Neural progenitor cell (in vitro differentiated cells): Measurements from ENCODE around the gene MYL11. TPM values are rescaled to one million over a fixed set of nuclear protein-coding genes. Genes with fewer than 3 reads are reported as not detected.

Experiments
- DNase-seq: peaks from one replicate; pipeline ENCODE4 v3.0.0-alpha.2; 2016; ENCODE audit warnings: low spot score
- H2AFZ ChIP-seq: fragments of 200-600 bp; sonication (generic); replicated peaks from 2 replicates; pipeline ENCODE4 v1.6.1; 2016; ENCODE audit warnings: antibody characterized with exemption
- H3F3A ChIP-seq: fragments of 200-600 bp; sonication (generic); 2 replicates; pipeline ENCODE4 v1.6.1; 2016; ENCODE audit warnings: antibody characterized with exemption, low read depth
- H3K27ac ChIP-seq: fragments of 200-600 bp; sonication (generic); 2 replicates; pipeline ENCODE4 v1.5.1; 2016; ENCODE audit warnings: mild to moderate bottlenecking
- H3K27me3 ChIP-seq: fragments of 200-600 bp; sonication (generic); 2 replicates; pipeline ENCODE4 v1.6.1; 2016; ENCODE audit warnings: mild to moderate bottlenecking, moderate library complexity
- H3K36me3 ChIP-seq: fragments of 200-600 bp; sonication (generic); 2 replicates; pipeline ENCODE4 v1.5.1; 2016
- H3K4me1 ChIP-seq: fragments of 200-600 bp; sonication (generic); 2 replicates; pipeline ENCODE4 v1.6.1; 2016; ENCODE audit warnings: mixed run types
- H3K4me2 ChIP-seq: fragments of 200-600 bp; sonication (generic); 2 replicates; pipeline ENCODE4 v1.6.1; 2016
- H3K4me3 ChIP-seq: fragments of 200-600 bp; sonication (generic); 2 replicates; pipeline ENCODE4 v1.5.1; 2016
- H3K79me2 ChIP-seq: fragments of 200-600 bp; sonication (generic); 2 replicates; pipeline ENCODE4 v1.6.1; 2016; ENCODE audit warnings: low read depth
- H3K9ac ChIP-seq: fragments of 200-600 bp; sonication (generic); 2 replicates; pipeline ENCODE4 v1.6.1; 2016
- H3K9me3 ChIP-seq: fragments of 200-600 bp; sonication (generic); 2 replicates; pipeline ENCODE4 v1.5.1; 2016; ENCODE audit warnings: low read depth
- H4K20me1 ChIP-seq: fragments of 200-600 bp; sonication (generic); 2 replicates; pipeline ENCODE4 v1.6.1; 2016; ENCODE audit warnings: low read depth
- H3K27ac Mint-ChIP-seq: 3 replicates; pipeline ENCODE4 v1.8.0; 2021; ENCODE audit warnings: mixed read lengths
- H3K27me3 Mint-ChIP-seq: 2 replicates; pipeline ENCODE4 v1.8.0; 2022; ENCODE audit warnings: low read depth, mild to moderate bottlenecking, inconsistent platforms, moderate library complexity, mixed read lengths; ENCODE audit not compliant: insufficient read depth
- H3K36me3 Mint-ChIP-seq: 3 replicates; pipeline ENCODE4 v1.8.0; 2021; ENCODE audit warnings: mixed read lengths
- H3K4me1 Mint-ChIP-seq: 3 replicates; pipeline ENCODE4 v1.8.0; 2021; ENCODE audit warnings: mixed read lengths
- H3K4me3 Mint-ChIP-seq: 3 replicates; pipeline ENCODE4 v1.8.0; 2021; ENCODE audit warnings: mild to moderate bottlenecking, moderate library complexity, mixed read lengths
- H3K9me3 Mint-ChIP-seq: 3 replicates; pipeline ENCODE4 v1.8.0; 2020; ENCODE audit warnings: mixed read lengths
- EZH2 ChIP-seq: fragments of 200-600 bp; sonication (generic); IDR thresholded peaks from 2 replicates; pipeline ENCODE4 v1.6.1; 2017; ENCODE audit warnings: antibody characterized with exemption, mild to moderate bottlenecking, moderate library complexity
- EZH2phosphoT487 ChIP-seq: fragments of 200-600 bp; sonication (generic); IDR thresholded peaks from 2 replicates; pipeline ENCODE4 v1.6.1; 2017; ENCODE audit warnings: antibody characterized with exemption
- total RNA-seq: library from RNA; depleted of rRNA; stranded (reverse); fragments of >200 nt; gene quantifications from 2 replicates; pipeline ENCODE4 v1.2.3, GENCODE V29; 2015; ENCODE audit warnings: low replicate concordance
- TF ChIP-seq, protein P1 (sequence below): fragments of 200-600 bp; sonication (generic); IDR thresholded peaks from 2 replicates; pipeline ENCODE4 v1.5.1; 2017; ENCODE audit warnings: antibody characterized with exemption, mild to moderate bottlenecking

MYL11 gene
- total RNA-seq, 1 donor from 2014 or later = 4.1 TPM

DNA sequence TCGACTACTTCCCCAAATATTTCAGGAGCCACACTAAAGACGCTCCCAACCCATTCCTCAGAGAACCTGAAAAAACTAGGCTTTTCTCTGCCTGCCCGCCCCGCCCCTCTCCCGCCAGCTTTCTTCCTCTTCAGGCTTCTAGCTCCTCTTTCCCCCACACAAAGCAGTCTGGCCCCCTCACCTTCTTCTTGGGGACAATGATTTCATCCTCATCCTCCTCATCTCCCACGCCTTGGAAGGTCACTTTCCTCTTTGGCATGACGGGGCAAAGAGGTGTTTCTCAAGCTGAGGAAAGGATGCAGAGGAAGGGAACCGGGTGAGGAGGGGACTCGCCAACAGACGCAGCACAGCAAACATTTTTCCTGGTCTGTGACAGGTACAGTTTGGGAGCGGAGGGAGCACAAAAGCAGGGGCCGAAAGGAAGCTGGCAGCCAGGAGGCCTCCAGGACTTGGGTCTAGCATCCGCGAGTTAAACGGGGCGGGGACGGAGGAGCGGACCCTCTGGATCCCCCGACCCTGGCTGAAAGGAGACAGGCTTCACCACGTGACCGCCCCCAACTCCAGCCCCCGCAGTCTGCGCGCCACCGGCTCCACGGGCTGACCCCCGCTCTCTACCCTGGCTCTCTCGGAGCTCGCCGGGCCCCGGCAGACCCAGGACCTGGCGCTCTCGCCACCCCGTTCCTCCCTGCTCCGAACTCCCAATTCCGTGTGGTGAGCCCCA lies 20.0 kb upstream of the MYL11 start:
- peaks cover 7% of the 10 kb centered on the region for H3K27me3 Mint-ChIP-seq
- H3K36me3 ChIP-seq = no peaks in the 10 kb centered on the region
- peaks cover 6% of the 10 kb centered on the region for H3K4me1 ChIP-seq

DNA sequence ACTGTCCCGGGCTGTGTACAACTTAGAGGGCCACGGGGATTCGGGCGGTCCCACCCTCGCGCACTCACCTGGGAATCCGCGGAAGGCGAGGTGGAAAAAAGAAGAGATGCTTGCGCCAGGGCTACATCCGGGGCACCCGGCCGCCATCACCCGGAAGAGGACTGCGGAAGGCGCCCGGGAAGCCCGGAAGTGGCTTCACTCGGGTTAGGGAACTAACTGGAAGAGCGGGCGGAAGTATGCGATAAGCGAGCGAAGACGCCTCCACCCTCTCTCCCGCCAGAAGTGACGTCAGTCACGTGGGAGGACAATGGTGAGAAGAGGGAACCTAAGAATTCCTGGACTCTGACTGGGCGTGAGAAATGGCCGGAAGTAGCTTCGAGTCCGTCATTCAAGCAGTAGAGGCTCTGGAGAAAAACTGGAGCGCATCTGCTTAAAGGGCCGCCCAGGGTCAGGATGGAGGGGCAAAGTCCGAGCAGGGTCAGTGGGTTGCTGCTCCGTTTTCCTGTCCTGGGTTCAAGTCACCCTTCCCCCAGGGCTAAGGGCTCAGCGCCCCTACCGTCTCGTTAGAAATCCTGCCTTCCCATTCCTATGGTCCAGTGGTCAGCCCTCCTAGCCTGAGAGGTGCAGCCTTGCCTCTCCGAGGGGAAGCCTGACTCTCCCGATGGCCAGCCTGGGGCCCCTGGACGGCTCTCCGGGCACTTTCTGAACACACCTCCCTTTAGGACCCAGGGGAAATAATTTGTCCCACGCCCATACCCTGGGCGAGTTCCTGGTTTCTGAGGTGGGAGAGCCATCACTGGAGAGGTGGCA lies 19.3 kb upstream of the MYL11 start, which contains the start of gene CD2BP2:
TSS of gene CD2BP2 (minus strand) at position 165 of the 810 bp plus-strand sequence. CDS start 627 bp downstream, outside the sequence.
- peaks cover 23% of the 10 kb centered on the region for H3K4me1 Mint-ChIP-seq
- peaks cover 6% of the 10 kb centered on the region for H3K4me1 ChIP-seq
- H3F3A ChIP-seq = peaks cover 9% of the 10 kb centered on the region
- TF ChIP-seq, protein P1, sequence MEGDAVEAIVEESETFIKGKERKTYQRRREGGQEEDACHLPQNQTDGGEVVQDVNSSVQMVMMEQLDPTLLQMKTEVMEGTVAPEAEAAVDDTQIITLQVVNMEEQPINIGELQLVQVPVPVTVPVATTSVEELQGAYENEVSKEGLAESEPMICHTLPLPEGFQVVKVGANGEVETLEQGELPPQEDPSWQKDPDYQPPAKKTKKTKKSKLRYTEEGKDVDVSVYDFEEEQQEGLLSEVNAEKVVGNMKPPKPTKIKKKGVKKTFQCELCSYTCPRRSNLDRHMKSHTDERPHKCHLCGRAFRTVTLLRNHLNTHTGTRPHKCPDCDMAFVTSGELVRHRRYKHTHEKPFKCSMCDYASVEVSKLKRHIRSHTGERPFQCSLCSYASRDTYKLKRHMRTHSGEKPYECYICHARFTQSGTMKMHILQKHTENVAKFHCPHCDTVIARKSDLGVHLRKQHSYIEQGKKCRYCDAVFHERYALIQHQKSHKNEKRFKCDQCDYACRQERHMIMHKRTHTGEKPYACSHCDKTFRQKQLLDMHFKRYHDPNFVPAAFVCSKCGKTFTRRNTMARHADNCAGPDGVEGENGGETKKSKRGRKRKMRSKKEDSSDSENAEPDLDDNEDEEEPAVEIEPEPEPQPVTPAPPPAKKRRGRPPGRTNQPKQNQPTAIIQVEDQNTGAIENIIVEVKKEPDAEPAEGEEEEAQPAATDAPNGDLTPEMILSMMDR = no peak
- TF ChIP-seq EZH2phosphoT487 (no peak), EZH2 (no peak)
- H3K27ac ChIP-seq = peak within 1 kb of the TSS; percentile 91
- H3K9ac ChIP-seq = peak within 1 kb of the TSS; percentile 94
- peak; percentile 99 for DNase-seq
- H3K9me3 ChIP-seq = no peaks in the 10 kb centered on the region
- H3K27me3 Mint-ChIP-seq = peaks cover 7% of the 10 kb centered on the region
- H3K4me3 ChIP-seq = peak within 1 kb of the TSS; percentile 84
- H2AFZ ChIP-seq = peak within 1 kb of the TSS; percentile 81
- peaks cover 12% of the 10 kb centered on the region for H4K20me1 ChIP-seq
- H3K4me3 Mint-ChIP-seq = peak within 1 kb of the TSS; percentile 96
- no peaks in the 10 kb centered on the region for H3K36me3 ChIP-seq
- H3K4me2 ChIP-seq = peak within 1 kb of the TSS; percentile 92
- peaks cover 22% of the 10 kb centered on the region for H3K36me3 Mint-ChIP-seq
- peaks cover 26% of the 10 kb centered on the region for H3K79me2 ChIP-seq
- peak within 1 kb of the TSS; percentile 100 for H3K27ac Mint-ChIP-seq
- no peaks in the 10 kb centered on the region for H3K9me3 Mint-ChIP-seq
- H3K27me3 ChIP-seq = no peaks in the 10 kb centered on the region

More for the DNA sequence above, 20.0 kb upstream of the MYL11 start:
- H4K20me1 ChIP-seq = peaks cover 12% of the 10 kb centered on the region
- H3K36me3 Mint-ChIP-seq = peaks cover 24% of the 10 kb centered on the region
- H3K9ac ChIP-seq = peak overlapping the region; percentile 94
- peak overlapping the region; percentile 100 for H3K27ac Mint-ChIP-seq
- H3K4me3 Mint-ChIP-seq = peak overlapping the region; percentile 96
- peaks cover 12% of the 10 kb centered on the region for H3F3A ChIP-seq
- H2AFZ ChIP-seq = peak overlapping the region; percentile 81
- peak overlapping the region; percentile 92 for H3K4me2 ChIP-seq
- H3K27ac ChIP-seq = peak overlapping the region; percentile 75
- no peaks in the 10 kb centered on the region for H3K9me3 ChIP-seq
- TF ChIP-seq, protein P1 = no peak
- TF ChIP-seq EZH2phosphoT487 (no peak), EZH2 (no peak)
- peaks cover 26% of the 10 kb centered on the region for H3K79me2 ChIP-seq
- H3K4me3 ChIP-seq = peak overlapping the region; percentile 84
- H3K27me3 ChIP-seq = no peaks in the 10 kb centered on the region
- no peaks in the 10 kb centered on the region for H3K9me3 Mint-ChIP-seq
- H3K4me1 Mint-ChIP-seq = peaks cover 23% of the 10 kb centered on the region
- peak; percentile 75 for DNase-seq

DNA sequence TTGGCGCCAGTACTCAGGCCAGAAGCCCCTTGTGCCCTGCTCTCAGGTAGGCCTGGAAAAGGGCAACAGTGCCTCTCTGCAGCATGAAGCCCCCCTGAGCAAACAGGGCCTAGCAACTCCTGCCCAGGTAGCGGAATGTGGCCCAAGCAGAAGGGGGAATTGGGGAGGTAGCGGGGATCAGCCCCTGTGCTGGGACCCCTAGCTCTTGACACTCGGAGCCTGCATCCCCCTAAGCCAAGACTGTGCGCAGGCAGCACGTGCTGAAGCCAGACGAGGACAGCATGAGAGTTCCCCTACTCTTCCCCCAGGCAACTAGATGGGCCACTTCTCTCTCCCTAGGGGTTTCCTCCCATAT lies 18.7 kb upstream of the MYL11 start:
- Histone ChIP-seq H3K4me1 (peaks cover 6% of the 10 kb centered on the region), H3K9ac (peak overlapping the region; percentile 61), H3K79me2 (peaks cover 26% of the 10 kb centered on the region), H4K20me1 (peaks cover 10% of the 10 kb centered on the region), H3K4me2 (peak overlapping the region; percentile 70), H3K27ac (peak overlapping the region; percentile 91), H3K4me3 (peak overlapping the region; percentile 84), H3K36me3 (no peaks in the 10 kb centered on the region), H3F3A (peaks cover 5% of the 10 kb centered on the region), H3K9me3 (no peaks in the 10 kb centered on the region), H3K27me3 (no peaks in the 10 kb centered on the region), H2AFZ (peak overlapping the region; percentile 1)
- H3K9me3 Mint-ChIP-seq = no peaks in the 10 kb centered on the region
- DNase-seq = peak; percentile 28
- peak overlapping the region; percentile 100 for H3K27ac Mint-ChIP-seq
- peaks cover 20% of the 10 kb centered on the region for H3K36me3 Mint-ChIP-seq
- peaks cover 23% of the 10 kb centered on the region for H3K4me1 Mint-ChIP-seq
- H3K4me3 Mint-ChIP-seq = peak overlapping the region; percentile 96
- TF ChIP-seq, protein P1 = no peak
- no peak for TF ChIP-seq EZH2
- peaks cover 7% of the 10 kb centered on the region for H3K27me3 Mint-ChIP-seq
